Right lobe of liver (tissue), 4 donors: ENCODE results near the gene AP3D1.

Experiments
- CTCF ChIP-seq, 4 donors: fragments of 200-600 bp in 3 of 4; fragments of 450-650 bp in 1 of 4; IDR thresholded peaks; one replicate each; pipeline versions ENCODE4 v1.5.1 to v1.8.0; 2016 to 2022; ENCODE audit warnings: antibody characterized with exemption in 4 of 4, mild to moderate bottlenecking in 2 of 4
- POLR2A ChIP-seq: fragments of 450-650 bp; IDR thresholded peaks from one replicate; pipeline ENCODE4 v1.6.1; 2017; ENCODE audit warnings: antibody characterized with exemption, mild to moderate bottlenecking
- donor health status: DM: no; HTN: no; CAD: no.
- donor health status: DM: no; HTN: no; CAD: no.
- donor health status: DM: no; HTN: yes; CAD: no.

- TF ChIP-seq CTCF (IDR thresholded peaks at IDR 0.05) (no peak), POLR2A (no peak)
Measured at GRCh38 chr19:2127758-2128157, 23.6 kb downstream of the AP3D1 start.
